GM12878 (cell line): ENCODE data around the gene LAS1L.

Experiments used
- CTCF ChIP-seq, 3 experiments: IDR thresholded peaks in 2 of 3; conservative IDR thresholded peaks in 1 of 3; 2 replicates each; pipeline ENCODE4 v1.5.1; 2011; ENCODE audit warnings: low read depth in 3 of 3, low read length in 3 of 3, mild to moderate bottlenecking in 3 of 3, control low read depth in 2 of 3, moderate library complexity in 2 of 3, inconsistent platforms in 1 of 3, mixed read lengths in 1 of 3; ENCODE audit not compliant: control insufficient read depth in 2 of 3, insufficient read depth in 1 of 3; ENCODE audit errors: extremely low read depth in 1 of 3
- MTA3 ChIP-seq: IDR thresholded peaks from 2 replicates; pipeline ENCODE4 v1.6.1; 2012; ENCODE audit warnings: low read length, inconsistent platforms, borderline replicate concordance
- MXI1 ChIP-seq: fragments of 150-350 bp; IDR thresholded peaks from 2 replicates; pipeline ENCODE4 v1.6.1; 2011; ENCODE audit warnings: low read depth, mild to moderate bottlenecking, inconsistent platforms, low read length, improper control_type of control experiment
- POLR2A ChIP-seq: IDR thresholded peaks from 2 replicates; pipeline ENCODE4 v1.6.1; 2011; ENCODE audit warnings: low read depth, mild to moderate bottlenecking, low read length
- RAD21 ChIP-seq: IDR thresholded peaks from 2 replicates; pipeline ENCODE4 v1.6.1; 2011; ENCODE audit warnings: mild to moderate bottlenecking, low read depth, low read length, moderate library complexity; ENCODE audit not compliant: insufficient read depth
- SIN3A ChIP-seq: IDR thresholded peaks from 2 replicates; pipeline ENCODE4 v1.6.1; 2012; ENCODE audit warnings: low read depth, low read length, improper control_type of control experiment

GRCh38 chrX:65536291-65536690 lies 1.7 kb upstream of the LAS1L start:
- TF ChIP-seq CTCF (IDR thresholded peaks at IDR 0.05 in 2 of 3, conservative IDR thresholded peaks at IDR 0.05 in 1 of 3; ENCODE audit: control insufficient read depth in 2 of 3, extremely low read depth in 1 of 3, insufficient read depth in 1 of 3, low read depth in 3 of 3, low read length in 3 of 3), result no peak
- no peak for TF ChIP-seq RAD21
- TF ChIP-seq SIN3A, result no peak
- TF ChIP-seq MXI1, result no peak
- no peak for TF ChIP-seq MTA3
- no peak for TF ChIP-seq POLR2A
